K562 (cell line): ENCODE measurements around the gene ZFYVE19. TPM values are rescaled to one million over a fixed set of nuclear protein-coding genes. Genes with fewer than 3 reads are reported as not detected.

Experiments used
- ARID3B ChIP-seq: fragments of 250-450 bp; sonication (Bioruptor Pico); IDR thresholded peaks from 2 replicates; pipeline ENCODE4 v1.4.0; 2020; ENCODE audit warnings: borderline replicate concordance
- CBX5 ChIP-seq: IDR thresholded peaks from 2 replicates; pipeline ENCODE4 v1.6.1; 2014; ENCODE audit warnings: low read depth, borderline replicate concordance
- CBX8 ChIP-seq: fragments of 200-600 bp; sonication (generic); IDR thresholded peaks from 2 replicates; pipeline ENCODE4 v1.6.1; 2012; ENCODE audit warnings: borderline replicate concordance, mixed run types, low read depth, mild to moderate bottlenecking, moderate library complexity, mixed read lengths, low read length, control low read depth, inconsistent platforms; ENCODE audit not compliant: poor library complexity, severe bottlenecking; ENCODE audit errors: extremely low read depth
- CHD7 ChIP-seq: fragments of 200-600 bp; sonication (generic); IDR thresholded peaks from one replicate; pipeline ENCODE4 v1.6.1; 2012; ENCODE audit warnings: mild to moderate bottlenecking, low read depth, low read length, inconsistent platforms
- FIP1L1 ChIP-seq: fragments of 200-400 bp; formaldehyde crosslinking; IDR thresholded peaks from 2 replicates; pipeline ENCODE4 v1.6.1; 2018; ENCODE audit warnings: mild to moderate bottlenecking, low read depth, low read length; ENCODE audit not compliant: poor library complexity, severe bottlenecking
- HMG20B ChIP-seq: fragments of 250-450 bp; sonication (Bioruptor Pico); IDR thresholded peaks from 2 replicates; pipeline ENCODE4 v1.5.0; 2021; ENCODE audit warnings: mild to moderate bottlenecking
- HSF4 ChIP-seq: fragments of 250-450 bp; sonication (Bioruptor Pico); IDR thresholded peaks from 2 replicates; pipeline ENCODE4 v2.1.2; 2022; ENCODE audit warnings: mild to moderate bottlenecking, moderate library complexity, borderline replicate concordance
- KLF10 ChIP-seq: fragments of 250-450 bp; sonication (Bioruptor Pico); IDR thresholded peaks from 2 replicates; pipeline ENCODE4 v1.6.1; 2021; ENCODE audit warnings: matching md5 sums
- KLF13 ChIP-seq: fragments of 450-650 bp; IDR thresholded peaks from 2 replicates; pipeline ENCODE4 v1.6.1; 2016; ENCODE audit warnings: missing genetic modification characterization, low read depth, mild to moderate bottlenecking, missing compliant biosample characterization, moderate library complexity, borderline replicate concordance
- PHB ChIP-seq: fragments of 250-450 bp; sonication (Bioruptor Pico); IDR thresholded peaks from 2 replicates; pipeline ENCODE4 v1.5.0; 2021
- SMARCB1 ChIP-seq: IDR thresholded peaks from 2 replicates; pipeline ENCODE4 v1.6.1; 2011; ENCODE audit warnings: improper control_type of control experiment, low read depth; ENCODE audit not compliant: insufficient read length
- USF1 ChIP-seq: sonication (generic); formaldehyde crosslinking; IDR thresholded peaks from 2 replicates; pipeline ENCODE4 v1.9.0; 2022; ENCODE audit warnings: mild to moderate bottlenecking, missing genetic modification reagents
- ZEB2 ChIP-seq: fragments of 450-650 bp; IDR thresholded peaks from 2 replicates; pipeline ENCODE4 v1.6.1; 2016
- ZSCAN32 ChIP-seq: fragments of 450-650 bp; formaldehyde crosslinking; IDR thresholded peaks from 2 replicates; pipeline ENCODE4 v1.4.0; 2020; ENCODE audit warnings: mild to moderate bottlenecking, moderate library complexity
- polyA plus RNA-seq, 8 experiments: library from polyadenylated mRNA; depleted of rRNA in 4 of 8; stranded (reverse) in 5 of 8; unstranded in 3 of 8; fragments of >200 nt; fragmentation: Nextera tagmentation in 2 of 8; fragmentation: Illumina TruSeq in 1 of 8; extraction: Ambion mirVana in 2 of 8; extraction: Trizol in 1 of 8; gene quantifications; 2 replicates each; pipeline versions ENCODE4 v1.2.1 to v1.2.3, GENCODE V29; 2011 to 2014; ENCODE audit warnings: inconsistent platforms in 1 of 8, missing spikeins in 1 of 8
- total RNA-seq, 7 experiments: library from RNA; depleted of rRNA in 6 of 7; stranded (reverse); fragments of >200 nt in 6 of 7; fragmentation: Illumina TruSeq in 2 of 7; extraction: Trizol in 2 of 7; gene quantifications; 2 replicates each; pipeline versions ENCODE4 v1.2.1 to v1.2.3, GENCODE V29; 2011 to 2021; ENCODE audit warnings: low replicate concordance in 1 of 7

ZFYVE19 gene
- total and polyA plus RNA-seq, 9 of the 15 experiments (the other 6 are each of a cell fraction or from before 2014, with no cell fraction given) = 1.5 to 36.8 (median 19.9) TPM

GRCh38 chr15:40843885-40844695 is 37.2 kb downstream of the ZFYVE19 start, which contains the start of gene SPINT1 (continued):
- no peak for TF ChIP-seq SMARCB1
- TF ChIP-seq ZEB2 = peak; percentile 94
- TF ChIP-seq ZSCAN32 (CRISPR knock-in tag) = no peak
- TF ChIP-seq HSF4 (CRISPR knock-in tag) = no peak
- no peak for TF ChIP-seq PHB (CRISPR knock-in tag)
- TF ChIP-seq FIP1L1 = peak; percentile 36
- TF ChIP-seq KLF10 (CRISPR knock-in tag) = no peak
- no peak for TF ChIP-seq USF1 (CRISPR knock-in tag)
- no peak for TF ChIP-seq ARID3B (CRISPR knock-in tag)
- TF ChIP-seq HMG20B (CRISPR knock-in tag) = no peak
- no peak for TF ChIP-seq CBX5
- no peak for TF ChIP-seq CBX8
- TF ChIP-seq KLF13 (tag) = no peak
- TF ChIP-seq CHD7 = no peak
